GM12801 (cell line): ENCODE data around the gene QDPR.

ENCODE experiments used
- TF ChIP-seq, protein P1 (sequence below): IDR thresholded peaks from one replicate; pipeline ENCODE4 v1.5.1; 2011; ENCODE audit warnings: control low read depth; ENCODE audit not compliant: insufficient read length; ENCODE audit errors: extremely low read depth

QDPR gene

GRCh38 chr4:17494258-17495190, 17.4 kb downstream of the QDPR start:
- TF ChIP-seq, protein P1, sequence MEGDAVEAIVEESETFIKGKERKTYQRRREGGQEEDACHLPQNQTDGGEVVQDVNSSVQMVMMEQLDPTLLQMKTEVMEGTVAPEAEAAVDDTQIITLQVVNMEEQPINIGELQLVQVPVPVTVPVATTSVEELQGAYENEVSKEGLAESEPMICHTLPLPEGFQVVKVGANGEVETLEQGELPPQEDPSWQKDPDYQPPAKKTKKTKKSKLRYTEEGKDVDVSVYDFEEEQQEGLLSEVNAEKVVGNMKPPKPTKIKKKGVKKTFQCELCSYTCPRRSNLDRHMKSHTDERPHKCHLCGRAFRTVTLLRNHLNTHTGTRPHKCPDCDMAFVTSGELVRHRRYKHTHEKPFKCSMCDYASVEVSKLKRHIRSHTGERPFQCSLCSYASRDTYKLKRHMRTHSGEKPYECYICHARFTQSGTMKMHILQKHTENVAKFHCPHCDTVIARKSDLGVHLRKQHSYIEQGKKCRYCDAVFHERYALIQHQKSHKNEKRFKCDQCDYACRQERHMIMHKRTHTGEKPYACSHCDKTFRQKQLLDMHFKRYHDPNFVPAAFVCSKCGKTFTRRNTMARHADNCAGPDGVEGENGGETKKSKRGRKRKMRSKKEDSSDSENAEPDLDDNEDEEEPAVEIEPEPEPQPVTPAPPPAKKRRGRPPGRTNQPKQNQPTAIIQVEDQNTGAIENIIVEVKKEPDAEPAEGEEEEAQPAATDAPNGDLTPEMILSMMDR, result no peak

DNA sequence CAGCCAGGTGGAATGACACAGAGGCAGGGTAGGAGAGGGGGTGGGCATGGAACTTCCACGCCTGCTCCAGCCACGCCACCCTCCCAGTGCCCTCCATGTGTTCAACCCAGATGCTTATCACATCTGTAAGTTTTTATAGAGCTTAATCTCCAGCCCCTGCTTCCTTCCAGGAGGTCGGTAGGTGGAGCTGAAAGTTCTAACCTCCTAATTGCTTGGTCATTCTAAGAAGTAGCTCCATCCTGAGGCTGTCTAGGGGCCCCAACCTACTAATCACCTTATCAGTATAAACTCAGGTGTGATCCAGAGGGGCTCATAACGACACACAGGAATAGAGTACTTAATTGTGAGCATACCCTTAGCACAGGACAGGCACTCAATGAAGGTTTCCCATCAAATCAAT, 18.3 kb downstream of the QDPR start:
- TF ChIP-seq, protein P1, result no peak

- TF ChIP-seq, protein P1, result no peak
Observed at GRCh38 chr4:17492876-17493275, 19.0 kb downstream of the QDPR start.

DNA sequence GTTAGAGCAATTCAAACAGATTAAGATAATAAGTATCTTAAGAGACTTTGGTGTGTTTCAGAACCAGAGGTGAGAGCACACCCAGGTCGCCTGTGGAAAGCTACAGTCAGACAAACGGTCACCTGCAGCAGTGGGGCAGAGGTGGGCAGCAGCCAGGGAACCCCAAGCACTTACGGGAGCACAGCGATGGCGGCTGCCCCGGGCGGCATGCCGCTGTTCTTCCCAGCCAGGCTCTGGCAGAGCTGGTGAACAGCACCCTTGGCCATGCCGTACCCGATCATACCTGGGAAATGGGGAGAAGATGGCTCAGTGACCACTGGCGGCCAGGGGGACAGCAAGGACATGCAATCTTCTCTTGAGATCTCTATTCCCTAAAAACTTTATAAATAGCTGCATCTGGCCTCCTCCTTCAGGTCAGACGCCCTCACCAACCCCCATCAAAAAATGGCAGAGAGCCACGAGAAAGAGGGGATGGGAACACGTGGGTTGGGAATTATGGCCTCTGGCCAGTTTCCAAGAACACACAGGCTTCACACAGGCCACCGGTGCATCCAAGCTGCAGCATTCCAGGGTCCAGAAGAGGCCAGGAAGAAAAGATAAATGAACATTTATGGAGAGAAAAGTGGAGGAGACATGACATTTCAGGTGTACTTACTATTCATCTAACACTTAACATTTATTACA, 19.7 kb downstream of the QDPR start:
- TF ChIP-seq, protein P1, result no peak

DNA sequence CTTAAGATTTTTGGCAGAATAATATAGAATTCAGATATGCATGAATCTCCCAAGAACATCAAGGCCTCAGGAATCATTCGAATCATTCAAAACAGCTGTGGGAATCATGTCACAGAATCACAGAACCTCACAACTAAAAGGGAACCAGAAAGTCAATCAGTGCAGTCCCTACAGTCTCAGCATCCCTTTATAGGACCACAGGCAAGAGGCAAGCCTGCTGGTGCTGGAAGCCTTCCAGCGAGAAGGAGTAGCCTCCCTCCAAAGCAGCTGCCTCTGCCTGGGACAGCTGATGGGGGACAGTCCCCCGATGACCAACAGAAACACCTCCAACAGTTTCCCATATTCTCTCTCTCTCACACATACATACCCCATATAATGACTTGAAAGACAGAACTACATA, 20.7 kb downstream of the QDPR start:
- TF ChIP-seq, protein P1, result no peak

DNA sequence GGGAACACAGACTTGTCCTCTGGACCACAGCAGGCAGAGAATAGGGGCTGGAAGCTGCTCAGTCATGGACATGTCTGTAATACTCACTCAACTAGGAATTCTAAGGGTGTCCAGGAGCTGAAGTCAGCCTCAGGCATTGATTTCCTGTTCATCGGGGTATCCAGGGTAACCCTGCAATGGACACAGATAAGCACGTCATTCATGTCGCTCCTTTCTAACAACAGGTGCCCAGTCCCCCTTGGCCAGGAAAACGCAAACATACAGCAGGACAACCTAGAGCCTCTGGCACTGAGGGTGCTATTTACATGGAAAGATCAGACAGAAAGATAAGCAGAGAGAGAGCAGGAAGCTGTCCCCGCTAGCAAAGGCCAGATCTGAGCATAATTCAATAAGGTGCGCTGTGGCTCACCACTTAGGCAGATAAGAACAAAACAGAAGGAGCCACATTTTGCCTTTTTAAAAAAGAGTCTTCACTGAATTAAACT, 21.3 kb downstream of the QDPR start:
- TF ChIP-seq, protein P1, result no peak

GRCh38 chr4:17489721-17490120, 22.2 kb downstream of the QDPR start:
- TF ChIP-seq, protein P1, result no peak
